NCI-H1436 (cell line): ENCODE data around the gene SMARCD2.
"Not testable (repeated sequence)": the region's sequence is repeated elsewhere in the genome, so short reads cannot be mapped to it uniquely, and the experiment has no call there.

Experiments used
- DNase-seq: peaks from one replicate; lab custom pipeline; 2025; lab: John Stamatoyannopoulos, UW

Gene SMARCD2

GRCh38 chr17:63800783-63801182, 41.7 kb downstream of the SMARCD2 start:
- no peak for DNase-seq

GRCh38 chr17:63798572-63799106, 43.8 kb downstream of the SMARCD2 start:
- DNase-seq, result no peak

GRCh38 chr17:63796375-63796774, 46.1 kb downstream of the SMARCD2 start:
- not testable (repeated sequence) for DNase-seq

GRCh38 chr17:63792055-63792729, 50.3 kb downstream of the SMARCD2 start:
- no peak for DNase-seq

GRCh38 chr17:63790057-63790456, 52.4 kb downstream of the SMARCD2 start:
- DNase-seq, result no peak

- no peak for DNase-seq
Measured at GRCh38 chr17:63786971-63787711, 55.3 kb downstream of the SMARCD2 start.

- DNase-seq, result no peak
Measured at GRCh38 chr17:63786117-63786516, 56.4 kb downstream of the SMARCD2 start.

GRCh38 chr17:63785556-63785955, 56.9 kb downstream of the SMARCD2 start:
- DNase-seq, result no peak

- DNase-seq, result no peak
Measured at GRCh38 chr17:63783522-63783921, 59.0 kb downstream of the SMARCD2 start.
